HepG2 (cell line): ENCODE data around the gene PHYHIPL. TPM values are rescaled to one million over a fixed set of nuclear protein-coding genes. Genes with fewer than 3 reads are reported as not detected.

Source experiments
- ATF7 ChIP-seq, 2 experiments: fragments of 450-650 bp in 1 of 2; sonication (generic) in 1 of 2; formaldehyde crosslinking in 1 of 2; IDR thresholded peaks; 2 replicates each; pipeline versions ENCODE4 v1.4.0 to v1.6.1; 2016 to 2020; ENCODE audit warnings: antibody characterized with exemption in 1 of 2, mild to moderate bottlenecking in 1 of 2, missing genetic modification reagents in 1 of 2
- BATF2 ChIP-seq: sonication (generic); formaldehyde crosslinking; IDR thresholded peaks from 2 replicates; pipeline ENCODE4 v1.8.0; 2022; ENCODE audit warnings: mild to moderate bottlenecking, missing genetic modification reagents, moderate library complexity
- HMGXB4 ChIP-seq, 2 experiments: sonication (generic) in 1 of 2; formaldehyde crosslinking in 1 of 2; IDR thresholded peaks; 2 replicates each; pipeline versions ENCODE4 v1.4.0 to v1.6.1; 2018 to 2020; ENCODE audit warnings: missing genetic modification reagents in 2 of 2, borderline replicate concordance in 1 of 2, low read depth in 1 of 2, mild to moderate bottlenecking in 1 of 2, missing biosample characterization in 1 of 2
- PAWR ChIP-seq: sonication (generic); formaldehyde crosslinking; IDR thresholded peaks from 2 replicates; pipeline ENCODE4 v1.4.0; 2020; ENCODE audit warnings: missing genetic modification reagents, mild to moderate bottlenecking, borderline replicate concordance
- TCF12 ChIP-seq, 2 experiments: fragments of 450-650 bp in 1 of 2; sonication (generic) in 1 of 2; formaldehyde crosslinking in 1 of 2; IDR thresholded peaks; 2 replicates each; pipeline versions ENCODE4 v1.6.1 to v1.8.0; 2017 to 2022; ENCODE audit warnings: antibody characterized with exemption in 1 of 2, mild to moderate bottlenecking in 1 of 2, missing genetic modification reagents in 1 of 2, moderate library complexity in 1 of 2
- THAP7 ChIP-seq: sonication (generic); formaldehyde crosslinking; IDR thresholded peaks from 2 replicates; pipeline ENCODE4 v1.8.1; 2023; ENCODE audit warnings: mild to moderate bottlenecking, missing genetic modification reagents
- ZBTB8A ChIP-seq: sonication (generic); formaldehyde crosslinking; IDR thresholded peaks from 2 replicates; pipeline ENCODE4 v1.4.0; 2020; ENCODE audit warnings: mild to moderate bottlenecking, low read depth, missing genetic modification reagents, borderline replicate concordance
- ZNF275 ChIP-seq: sonication (generic); formaldehyde crosslinking; IDR thresholded peaks from 2 replicates; pipeline ENCODE4 v1.8.0; 2022; ENCODE audit warnings: missing genetic modification reagents, mild to moderate bottlenecking, inconsistent platforms, borderline replicate concordance
- ZNF318 ChIP-seq: sonication (generic); formaldehyde crosslinking; IDR thresholded peaks from 2 replicates; pipeline ENCODE4 v1.4.0; 2020; ENCODE audit warnings: mild to moderate bottlenecking, missing genetic modification reagents
- ZNF891 ChIP-seq: sonication (generic); formaldehyde crosslinking; IDR thresholded peaks from 2 replicates; pipeline ENCODE4 v1.5.0; 2020; ENCODE audit warnings: mild to moderate bottlenecking, missing genetic modification reagents
- polyA plus RNA-seq, 8 experiments: library from polyadenylated mRNA; depleted of rRNA in 3 of 8; stranded (reverse) in 7 of 8; unstranded in 1 of 8; fragments of >200 nt; fragmentation: Illumina TruSeq in 4 of 8; extraction: Trizol in 4 of 8; gene quantifications; 2 replicates each; pipeline versions ENCODE4 v1.2.1 to v1.2.3, GENCODE V29; 2011 to 2016; ENCODE audit warnings: low read depth in 4 of 8, missing spikeins in 1 of 8, mixed read lengths in 1 of 8; ENCODE audit not compliant: insufficient read depth in 1 of 8
- total RNA-seq, 5 experiments: library from RNA; depleted of rRNA; stranded (reverse); fragments of >200 nt; fragmentation: Illumina TruSeq; extraction: Trizol; gene quantifications; 2 replicates each; pipeline ENCODE4 v1.2.3, GENCODE V29; 2016; ENCODE audit warnings: low read depth in 1 of 5
- TF ChIP-seq, protein P1 (sequence below): sonication (generic); formaldehyde crosslinking; IDR thresholded peaks from 2 replicates; pipeline ENCODE4; 2020; ENCODE audit warnings: missing genetic modification reagents, mild to moderate bottlenecking, borderline replicate concordance

Gene PHYHIPL
- total and polyA plus RNA-seq, 2 of the 13 experiments (the other 11 are each of a cell fraction or from before 2014, with no cell fraction given) = 40.6 to 78.5 TPM

GRCh38 chr10:59134785-59135184, 41.7 kb upstream of the PHYHIPL start (continued):
- TF ChIP-seq ZNF318 (CRISPR knock-in tag) (no peak), ZNF275 (CRISPR knock-in tag) (no peak), BATF2 (CRISPR knock-in tag) (no peak), PAWR (CRISPR knock-in tag) (no peak), ZNF891 (no peak), TCF12 (IDR thresholded peaks at IDR 0.05) (no peak), TCF12 (CRISPR knock-in tag; IDR thresholded peaks at IDR 0.05) (no peak), HMGXB4 (CRISPR knock-in tag; IDR thresholded peaks at IDR 0.05; ENCODE audit: borderline replicate concordance in 1 of 2, low read depth in 1 of 2) (no peak), ATF7 (IDR thresholded peaks at IDR 0.05) (no peak), ATF7 (CRISPR knock-in tag; IDR thresholded peaks at IDR 0.05) (no peak), ZBTB8A (CRISPR knock-in tag) (no peak), THAP7 (CRISPR knock-in tag) (no peak)
- TF ChIP-seq, protein P1, sequence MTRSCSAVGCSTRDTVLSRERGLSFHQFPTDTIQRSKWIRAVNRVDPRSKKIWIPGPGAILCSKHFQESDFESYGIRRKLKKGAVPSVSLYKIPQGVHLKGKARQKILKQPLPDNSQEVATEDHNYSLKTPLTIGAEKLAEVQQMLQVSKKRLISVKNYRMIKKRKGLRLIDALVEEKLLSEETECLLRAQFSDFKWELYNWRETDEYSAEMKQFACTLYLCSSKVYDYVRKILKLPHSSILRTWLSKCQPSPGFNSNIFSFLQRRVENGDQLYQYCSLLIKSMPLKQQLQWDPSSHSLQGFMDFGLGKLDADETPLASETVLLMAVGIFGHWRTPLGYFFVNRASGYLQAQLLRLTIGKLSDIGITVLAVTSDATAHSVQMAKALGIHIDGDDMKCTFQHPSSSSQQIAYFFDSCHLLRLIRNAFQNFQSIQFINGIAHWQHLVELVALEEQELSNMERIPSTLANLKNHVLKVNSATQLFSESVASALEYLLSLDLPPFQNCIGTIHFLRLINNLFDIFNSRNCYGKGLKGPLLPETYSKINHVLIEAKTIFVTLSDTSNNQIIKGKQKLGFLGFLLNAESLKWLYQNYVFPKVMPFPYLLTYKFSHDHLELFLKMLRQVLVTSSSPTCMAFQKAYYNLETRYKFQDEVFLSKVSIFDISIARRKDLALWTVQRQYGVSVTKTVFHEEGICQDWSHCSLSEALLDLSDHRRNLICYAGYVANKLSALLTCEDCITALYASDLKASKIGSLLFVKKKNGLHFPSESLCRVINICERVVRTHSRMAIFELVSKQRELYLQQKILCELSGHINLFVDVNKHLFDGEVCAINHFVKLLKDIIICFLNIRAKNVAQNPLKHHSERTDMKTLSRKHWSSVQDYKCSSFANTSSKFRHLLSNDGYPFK (CRISPR knock-in tag) = no peak
